ENCODE measurements around the gene IL36RN.

Gene IL36RN

GRCh38 chr2:113070606-113070975 lies 11.6 kb downstream of the IL36RN start:
- Histone ChIP-seq H3K9me3 (ENCODE audit: low read depth, low read length) (no peaks in the 10 kb centered on the region), H3K4me3 (no peak overlapping the region), H3K9ac (ENCODE audit: insufficient read length) (no peak overlapping the region), H3K27ac (no peak overlapping the region), H3K36me3 (ENCODE audit: insufficient read depth, low read length) (no peaks in the 10 kb centered on the region)
- TF ChIP-seq FOXP2 (optimal IDR thresholded peaks at IDR 0.05; ENCODE audit: control extremely low read depth, extremely low read length, insufficient read depth) (no peak), EZH2 (IDR thresholded peaks at IDR 0.05) (no peak), POLR2AphosphoS5 (IDR thresholded peaks at IDR 0.05; ENCODE audit: borderline replicate concordance, low read depth, low read length) (no peak)
- DNase-seq (ENCODE audit: low read depth, low spot score) = no peak

- no peak for TF ChIP-seq FOXP2 (optimal IDR thresholded peaks at IDR 0.05; ENCODE audit: control extremely low read depth, extremely low read length, insufficient read depth)
- no peak for TF ChIP-seq EZH2 (IDR thresholded peaks at IDR 0.05)
- TF ChIP-seq POLR2AphosphoS5 (IDR thresholded peaks at IDR 0.05; ENCODE audit: borderline replicate concordance, low read depth, low read length) = no peak
- no peak overlapping the region for H3K27ac ChIP-seq
- no peak overlapping the region for H3K9ac ChIP-seq (ENCODE audit: insufficient read length)
- H3K9me3 ChIP-seq (ENCODE audit: low read depth, low read length) = no peaks in the 10 kb centered on the region
- DNase-seq (ENCODE audit: low read depth, low spot score) = no peak
- no peak overlapping the region for H3K4me3 ChIP-seq
- H3K36me3 ChIP-seq (ENCODE audit: insufficient read depth, low read length) = no peaks in the 10 kb centered on the region
Measured at GRCh38 chr2:113072584-113072983, 13.6 kb downstream of the IL36RN start.

DNA sequence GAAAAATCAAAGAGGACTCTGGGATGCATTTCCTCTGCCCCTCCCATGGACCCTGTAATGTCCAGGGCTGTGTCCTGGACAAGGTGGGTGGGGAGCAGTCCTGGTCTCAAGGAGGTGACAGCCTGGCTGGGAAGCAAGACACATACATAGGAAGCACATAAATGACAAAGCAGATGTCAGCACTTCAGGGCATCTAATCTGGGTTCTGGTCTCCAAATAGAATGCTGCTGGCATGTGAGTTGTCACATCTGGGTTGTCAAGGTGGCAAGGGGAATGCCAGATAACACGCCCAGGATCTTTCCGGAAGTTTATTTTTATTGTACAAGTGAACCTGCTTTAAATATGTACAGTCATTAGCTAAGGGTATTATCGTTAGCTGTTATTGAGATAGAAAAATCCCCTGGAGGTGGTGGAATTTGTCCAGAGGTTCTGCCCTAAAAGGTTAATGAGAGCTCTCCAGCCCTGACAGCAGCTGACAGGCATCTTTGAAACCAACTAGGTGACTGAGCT lies 14.4 kb downstream of the IL36RN start:
- no peak overlapping the region for H3K27ac ChIP-seq
- no peaks in the 10 kb centered on the region for H3K9me3 ChIP-seq (ENCODE audit: low read depth, low read length)
- no peak overlapping the region for H3K9ac ChIP-seq (ENCODE audit: insufficient read length)
- H3K36me3 ChIP-seq (ENCODE audit: insufficient read depth, low read length) = no peaks in the 10 kb centered on the region
- no peak for TF ChIP-seq POLR2AphosphoS5 (IDR thresholded peaks at IDR 0.05; ENCODE audit: borderline replicate concordance, low read depth, low read length)
- TF ChIP-seq FOXP2 (optimal IDR thresholded peaks at IDR 0.05; ENCODE audit: control extremely low read depth, extremely low read length, insufficient read depth) = no peak
- no peak for TF ChIP-seq EZH2 (IDR thresholded peaks at IDR 0.05)
- no peak overlapping the region for H3K4me3 ChIP-seq
- no peak for DNase-seq (ENCODE audit: low read depth, low spot score)

GRCh38 chr2:113075030-113075429 lies 16.0 kb downstream of the IL36RN start:
- no peak overlapping the region for H3K9ac ChIP-seq (ENCODE audit: insufficient read length)
- no peak for TF ChIP-seq FOXP2 (optimal IDR thresholded peaks at IDR 0.05; ENCODE audit: control extremely low read depth, extremely low read length, insufficient read depth)
- TF ChIP-seq POLR2AphosphoS5 (IDR thresholded peaks at IDR 0.05; ENCODE audit: borderline replicate concordance, low read depth, low read length) = no peak
- no peak for TF ChIP-seq EZH2 (IDR thresholded peaks at IDR 0.05)
- no peak overlapping the region for H3K27ac ChIP-seq
- H3K4me3 ChIP-seq = no peak overlapping the region
- no peak for DNase-seq (ENCODE audit: low read depth, low spot score)
- H3K36me3 ChIP-seq (ENCODE audit: insufficient read depth, low read length) = no peaks in the 10 kb centered on the region
- H3K9me3 ChIP-seq (ENCODE audit: low read depth, low read length) = no peaks in the 10 kb centered on the region

DNA sequence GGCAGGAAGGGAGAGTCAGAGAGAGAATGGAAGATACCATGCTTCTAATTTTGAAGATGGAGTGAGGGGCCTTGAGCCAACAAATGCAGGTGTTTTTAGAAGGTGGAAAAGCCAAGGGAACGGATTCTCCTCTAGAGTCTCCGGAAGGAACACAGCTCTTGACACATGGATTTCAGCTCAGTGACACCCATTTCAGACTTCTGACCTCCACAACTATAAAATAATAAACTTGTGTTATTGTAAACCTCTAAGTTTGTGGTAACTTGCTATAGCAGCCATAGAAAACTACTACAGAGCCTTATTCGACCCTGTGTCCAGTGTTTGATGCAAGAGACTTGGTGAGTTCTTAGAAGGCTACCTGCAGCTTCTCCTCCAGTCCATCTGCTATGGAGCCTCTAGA lies 16.6 kb downstream of the IL36RN start:
- Histone ChIP-seq H3K9me3 (ENCODE audit: low read depth, low read length) (no peaks in the 10 kb centered on the region), H3K27ac (no peak overlapping the region), H3K4me3 (no peak overlapping the region), H3K9ac (ENCODE audit: insufficient read length) (no peak overlapping the region), H3K36me3 (ENCODE audit: insufficient read depth, low read length) (no peaks in the 10 kb centered on the region)
- TF ChIP-seq POLR2AphosphoS5 (IDR thresholded peaks at IDR 0.05; ENCODE audit: borderline replicate concordance, low read depth, low read length) = no peak
- no peak for TF ChIP-seq EZH2 (IDR thresholded peaks at IDR 0.05)
- TF ChIP-seq FOXP2 (optimal IDR thresholded peaks at IDR 0.05; ENCODE audit: control extremely low read depth, extremely low read length, insufficient read depth) = no peak
- no peak for DNase-seq (ENCODE audit: low read depth, low spot score)

GRCh38 chr2:113076954-113077669 lies 18.1 kb downstream of the IL36RN start:
- no peak overlapping the region for H3K4me3 ChIP-seq
- no peak for DNase-seq (ENCODE audit: low read depth, low spot score)
- no peak overlapping the region for H3K9ac ChIP-seq (ENCODE audit: insufficient read length)
- no peak overlapping the region for H3K27ac ChIP-seq
- TF ChIP-seq FOXP2 (optimal IDR thresholded peaks at IDR 0.05; ENCODE audit: control extremely low read depth, extremely low read length, insufficient read depth) = no peak
- TF ChIP-seq POLR2AphosphoS5 (IDR thresholded peaks at IDR 0.05; ENCODE audit: borderline replicate concordance, low read depth, low read length) = no peak
- no peak for TF ChIP-seq EZH2 (IDR thresholded peaks at IDR 0.05)
- no peaks in the 10 kb centered on the region for H3K9me3 ChIP-seq (ENCODE audit: low read depth, low read length)
- no peaks in the 10 kb centered on the region for H3K36me3 ChIP-seq (ENCODE audit: insufficient read depth, low read length)

DNA sequence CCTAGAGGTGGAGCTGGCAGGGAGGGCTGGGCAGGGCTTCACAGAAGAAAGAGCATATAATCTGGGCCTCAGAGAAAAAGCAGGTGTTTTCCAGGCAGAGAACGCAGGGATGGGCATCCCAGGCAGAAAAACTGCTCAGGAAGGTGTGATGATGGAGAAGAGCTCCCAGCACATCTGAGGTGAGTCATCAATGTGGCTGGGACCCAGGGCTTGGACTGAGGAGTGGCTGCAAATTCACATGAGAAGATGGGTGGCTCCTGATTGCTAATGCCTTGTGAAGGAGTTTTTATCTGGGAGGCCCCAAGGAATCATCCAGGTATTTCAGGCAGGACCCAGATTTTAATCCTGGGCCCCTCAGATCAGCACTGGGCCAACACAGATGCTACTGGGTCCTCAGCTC lies 18.9 kb downstream of the IL36RN start:
- H3K9ac ChIP-seq (ENCODE audit: insufficient read length) = no peak overlapping the region
- H3K4me3 ChIP-seq = no peak overlapping the region
- no peak for TF ChIP-seq POLR2AphosphoS5 (IDR thresholded peaks at IDR 0.05; ENCODE audit: borderline replicate concordance, low read depth, low read length)
- TF ChIP-seq EZH2 (IDR thresholded peaks at IDR 0.05) = no peak
- no peak for TF ChIP-seq FOXP2 (optimal IDR thresholded peaks at IDR 0.05; ENCODE audit: control extremely low read depth, extremely low read length, insufficient read depth)
- no peak overlapping the region for H3K27ac ChIP-seq
- no peaks in the 10 kb centered on the region for H3K36me3 ChIP-seq (ENCODE audit: insufficient read depth, low read length)
- no peak for DNase-seq (ENCODE audit: low read depth, low spot score)
- H3K9me3 ChIP-seq (ENCODE audit: low read depth, low read length) = no peaks in the 10 kb centered on the region

- H3K9ac ChIP-seq (ENCODE audit: insufficient read length) = no peak overlapping the region
- H3K9me3 ChIP-seq (ENCODE audit: low read depth, low read length) = no peaks in the 10 kb centered on the region
- H3K4me3 ChIP-seq = no peak overlapping the region
- no peaks in the 10 kb centered on the region for H3K36me3 ChIP-seq (ENCODE audit: insufficient read depth, low read length)
- no peak for DNase-seq (ENCODE audit: low read depth, low spot score)
- no peak overlapping the region for H3K27ac ChIP-seq
- TF ChIP-seq POLR2AphosphoS5 (IDR thresholded peaks at IDR 0.05; ENCODE audit: borderline replicate concordance, low read depth, low read length) = no peak
- TF ChIP-seq FOXP2 (optimal IDR thresholded peaks at IDR 0.05; ENCODE audit: control extremely low read depth, extremely low read length, insufficient read depth) = no peak
- no peak for TF ChIP-seq EZH2 (IDR thresholded peaks at IDR 0.05)
Measured at GRCh38 chr2:113078350-113078839, 19.4 kb downstream of the IL36RN start.

All from SK-N-MC (cell line).